K562 (cell line): Measurements from ENCODE around the gene LRP1-AS. TPM values are rescaled to one million over a fixed set of nuclear protein-coding genes. Genes with fewer than 3 reads are reported as not detected.
A peak's percentile ranks its signal among the peaks of the same experiment; 100 is the strongest.

Source experiments
- ARNT ChIP-seq, 2 experiments: fragments of 450-650 bp; IDR thresholded peaks; 2 replicates each; pipeline ENCODE4 v1.6.1; 2016; ENCODE audit warnings: mild to moderate bottlenecking in 1 of 2
- BHLHE40 ChIP-seq: IDR thresholded peaks from 2 replicates; pipeline ENCODE4 v1.6.1; 2011; ENCODE audit warnings: low read length, improper control_type of control experiment
- BRCA1 ChIP-seq, 2 experiments: fragments of 450-650 bp in 1 of 2; sonication (generic) in 1 of 2; formaldehyde crosslinking in 1 of 2; IDR thresholded peaks; 2 replicates each; pipeline versions ENCODE4 v1.5.0 to v1.6.1; 2017 to 2020; ENCODE audit warnings: mild to moderate bottlenecking in 1 of 2, missing genetic modification reagents in 1 of 2
- CREM ChIP-seq: IDR thresholded peaks from 2 replicates; pipeline ENCODE4 v1.6.1; 2014; ENCODE audit warnings: antibody characterized with exemption, low read depth
- CTCF ChIP-seq, 3 experiments: IDR thresholded peaks in 2 of 3; conservative IDR thresholded peaks in 1 of 3; 2 replicates each; pipeline ENCODE4 v1.5.1; 2011 to 2012; ENCODE audit warnings: low read length in 3 of 3, mild to moderate bottlenecking in 3 of 3, control low read depth in 2 of 3, improper control_type of control experiment in 1 of 3, inconsistent platforms in 1 of 3, low read depth in 1 of 3, mixed read lengths in 1 of 3, moderate library complexity in 1 of 3; ENCODE audit not compliant: insufficient read depth in 2 of 3
- HDGF ChIP-seq: fragments of 450-650 bp; IDR thresholded peaks from 2 replicates; pipeline ENCODE4 v1.6.1; 2016
- HLTF ChIP-seq: fragments of 450-650 bp; IDR thresholded peaks from 2 replicates; pipeline ENCODE4 v1.6.1; 2016
- MECOM ChIP-seq: fragments of 250-450 bp; sonication (Bioruptor Pico); IDR thresholded peaks from 2 replicates; pipeline ENCODE4 v1.8.0; 2022; ENCODE audit warnings: inconsistent platforms
- NBN ChIP-seq: fragments of 450-650 bp; IDR thresholded peaks from 2 replicates; pipeline ENCODE4 v1.6.1; 2016; ENCODE audit warnings: low read depth, mild to moderate bottlenecking
- NR4A1 ChIP-seq, 2 experiments: fragments of 250-450 bp in 1 of 2; fragments of 450-650 bp in 1 of 2; sonication (Bioruptor Pico) in 1 of 2; IDR thresholded peaks; 2 replicates each; pipeline versions ENCODE4 v1.4.0 to v1.6.1; 2016 to 2020; ENCODE audit warnings: mild to moderate bottlenecking in 2 of 2, missing compliant biosample characterization in 1 of 2, missing genetic modification characterization in 1 of 2, moderate library complexity in 1 of 2
- PHF8 ChIP-seq: fragments of 200-600 bp; sonication (generic); IDR thresholded peaks from 2 replicates; pipeline ENCODE4 v1.6.1; 2012; ENCODE audit warnings: mixed run types, mild to moderate bottlenecking, inconsistent platforms, low read length, moderate library complexity, borderline replicate concordance
- PML ChIP-seq: IDR thresholded peaks from 2 replicates; pipeline ENCODE4 v1.6.1; 2012; ENCODE audit warnings: low read length, inconsistent platforms
- RBM25 ChIP-seq: fragments of 200-400 bp; formaldehyde crosslinking; IDR thresholded peaks from 2 replicates; pipeline ENCODE4 v1.6.1; 2018; ENCODE audit warnings: low read length, low read depth, moderate library complexity; ENCODE audit not compliant: severe bottlenecking
- SP1 ChIP-seq: sonication (generic); formaldehyde crosslinking; IDR thresholded peaks from 2 replicates; pipeline ENCODE4 v1.8.1; 2022; ENCODE audit warnings: mild to moderate bottlenecking, missing genetic modification reagents
- THRAP3 ChIP-seq: fragments of 450-650 bp; IDR thresholded peaks from 2 replicates; pipeline ENCODE4 v1.6.1; 2016; ENCODE audit warnings: mild to moderate bottlenecking, inconsistent platforms, borderline replicate concordance
- ZBTB11 ChIP-seq, 3 experiments: fragments of 200-800 bp in 1 of 3; fragments of 250-450 bp in 1 of 3; fragments of 450-650 bp in 1 of 3; sonication (Bioruptor Pico) in 1 of 3; sonication (Bioruptor generic) in 1 of 3; formaldehyde crosslinking in 1 of 3; IDR thresholded peaks; 2 replicates each; pipeline versions ENCODE4 v1.6.1 to v1.8.0; 2016 to 2022; ENCODE audit warnings: mild to moderate bottlenecking in 2 of 3, missing genetic modification characterization in 2 of 3, missing compliant biosample characterization in 1 of 3, moderate library complexity in 1 of 3
- ZC3H8 ChIP-seq: fragments of 450-650 bp; IDR thresholded peaks from 2 replicates; pipeline ENCODE4 v1.6.1; 2017
- ZFP91 ChIP-seq: sonication (generic); formaldehyde crosslinking; IDR thresholded peaks from 2 replicates; pipeline ENCODE4 v1.8.0; 2022; ENCODE audit warnings: mild to moderate bottlenecking, missing genetic modification reagents
- ZNF740 ChIP-seq, 3 experiments: fragments of 200-800 bp in 1 of 3; sonication (Bioruptor generic) in 1 of 3; sonication (generic) in 1 of 3; formaldehyde crosslinking in 1 of 3; IDR thresholded peaks; 2 replicates each; pipeline versions ENCODE4 v1.6.1 to v1.8.0; 2016 to 2022; ENCODE audit warnings: mild to moderate bottlenecking in 2 of 3, missing compliant biosample characterization in 2 of 3, missing genetic modification characterization in 2 of 3, missing genetic modification reagents in 1 of 3
- polyA plus RNA-seq, 8 experiments: library from polyadenylated mRNA; depleted of rRNA in 4 of 8; stranded (reverse) in 5 of 8; unstranded in 3 of 8; fragments of >200 nt; fragmentation: Nextera tagmentation in 2 of 8; fragmentation: Illumina TruSeq in 1 of 8; extraction: Ambion mirVana in 2 of 8; extraction: Trizol in 1 of 8; gene quantifications; 2 replicates each; pipeline versions ENCODE4 v1.2.1 to v1.2.3, GENCODE V29; 2011 to 2014; ENCODE audit warnings: inconsistent platforms in 1 of 8, missing spikeins in 1 of 8
- total RNA-seq, 7 experiments: library from RNA; depleted of rRNA in 6 of 7; stranded (reverse); fragments of >200 nt in 6 of 7; fragmentation: Illumina TruSeq in 2 of 7; extraction: Trizol in 2 of 7; gene quantifications; 2 replicates each; pipeline versions ENCODE4 v1.2.1 to v1.2.3, GENCODE V29; 2011 to 2021; ENCODE audit warnings: low replicate concordance in 1 of 7

LRP1-AS gene
- total and polyA plus RNA-seq, 9 of the 15 experiments (the other 6 are each of a cell fraction or from before 2014, with no cell fraction given) = not detected

GRCh38 chr12:57111031-57111734, 36.2 kb downstream of the LRP1-AS start, which contains the start of gene STAT6 (continued):
- no peak for TF ChIP-seq CTCF (IDR thresholded peaks at IDR 0.05 in 2 of 3, conservative IDR thresholded peaks at IDR 0.05 in 1 of 3; ENCODE audit: insufficient read depth in 2 of 3, low read depth in 1 of 3, low read length in 3 of 3)
- TF ChIP-seq ZNF740 (CRISPR knock-in tag; IDR thresholded peaks at IDR 0.05) = no peak
- no peak for TF ChIP-seq ZNF740 (tag; IDR thresholded peaks at IDR 0.05)
- TF ChIP-seq HDGF = peak; percentile 83; the same call in 1 of the 2 replicates
- TF ChIP-seq HLTF = peak; percentile 96
- TF ChIP-seq CREM = peak; percentile 76
- peak; percentile 83; the same call in 1 of the 2 replicates for TF ChIP-seq NBN
- TF ChIP-seq ZBTB11 (CRISPR knock-in tag; IDR thresholded peaks at IDR 0.05) = 0 out of 6 replicates have a peak, but pooled peaks of 1 of the 3 experiments have one; percentile 10
- 0 out of 2 replicates have a peak, but pooled peaks have one; percentile 59 for TF ChIP-seq ZC3H8
- TF ChIP-seq PML = no peak
- no peak for TF ChIP-seq NR4A1 (CRISPR knock-in tag; IDR thresholded peaks at IDR 0.05)
- TF ChIP-seq NR4A1 (tag; IDR thresholded peaks at IDR 0.05) = peak; percentile 40; the same call in 1 of the 2 replicates
- TF ChIP-seq SP1 (CRISPR knock-in tag) = peak; percentile 17; the same call in 1 of the 2 replicates
- no peak for TF ChIP-seq RBM25
- TF ChIP-seq ZFP91 = no peak
- no peak for TF ChIP-seq MECOM (CRISPR knock-in tag)
- no peak for TF ChIP-seq THRAP3
- no peak for TF ChIP-seq BRCA1 (IDR thresholded peaks at IDR 0.05)
- TF ChIP-seq BRCA1 (CRISPR knock-in tag; IDR thresholded peaks at IDR 0.05) = no peak
- TF ChIP-seq BHLHE40 = no peak
- peak; percentile 49; the same call in 1 of the 2 replicates for TF ChIP-seq PHF8
- peak; percentile 40 to 64; a peak in 1 of 4 replicates for TF ChIP-seq ARNT (IDR thresholded peaks at IDR 0.05)
